Heart left ventricle (tissue), 16 donors: ENCODE measurements around the gene MPZL3. TPM values are rescaled to one million over a fixed set of nuclear protein-coding genes. Genes with fewer than 3 reads are reported as not detected.

Experiments
- ATAC-seq, 4 donors: fragments of 200-7000 bp; cut with Tn5 transposase; one replicate each; pipeline ENCODE4 v1.9.1; 2020 to 2022; ENCODE audit warnings: moderate library complexity in 4 of 4, mild to moderate bottlenecking in 3 of 4, moderate number of reproducible peaks in 1 of 4
- DNase-seq, 5 donors: peaks; one replicate each; pipeline ENCODE4 v3.0.0-alpha.2; 2020
- H3K27ac ChIP-seq, 12 donors: fragments of 200-600 bp; sonication (generic) in 4 of 12; one replicate each; pipeline versions ENCODE4 v1.5.0 to v1.8.0; 2016 to 2022; ENCODE audit warnings: mild to moderate bottlenecking in 2 of 12
- H3K27me3 ChIP-seq, 9 donors: fragments of 200-600 bp; sonication (generic) in 2 of 9; one replicate each; pipeline versions ENCODE4 v1.5.1 to v1.8.0; 2016 to 2022; ENCODE audit warnings: mild to moderate bottlenecking in 3 of 9
- H3K36me3 ChIP-seq, 9 donors: fragments of 200-600 bp; sonication (generic) in 2 of 9; one replicate each; pipeline versions ENCODE4 v1.5.0 to v1.8.0; 2018 to 2022; ENCODE audit warnings: mild to moderate bottlenecking in 2 of 9
- H3K4me1 ChIP-seq, 12 donors: fragments of 200-600 bp; sonication (generic) in 4 of 12; one replicate each; pipeline versions ENCODE4 v1.5.0 to v1.8.0; 2016 to 2022; ENCODE audit warnings: mild to moderate bottlenecking in 3 of 12
- H3K4me3 ChIP-seq, 12 donors: fragments of 200-600 bp; sonication (generic) in 4 of 12; one replicate each; pipeline versions ENCODE4 v1.5.0 to v1.8.0; 2017 to 2022; ENCODE audit warnings: mild to moderate bottlenecking in 9 of 12, moderate library complexity in 4 of 12
- H3K9me3 ChIP-seq, 12 donors: fragments of 200-600 bp; sonication (generic) in 4 of 12; one replicate each; pipeline versions ENCODE4 v1.5.0 to v1.8.0; 2016 to 2022; ENCODE audit warnings: mild to moderate bottlenecking in 1 of 12
- CTCF ChIP-seq, 12 donors: fragments of 200-600 bp; sonication (generic) in 4 of 12; IDR thresholded peaks; one replicate each; pipeline versions ENCODE4 v1.5.0 to v1.8.0; 2018 to 2022; ENCODE audit warnings: antibody characterized with exemption in 12 of 12, mild to moderate bottlenecking in 5 of 12
- POLR2A ChIP-seq, 2 donors: fragments of 450-650 bp; IDR thresholded peaks; one replicate each; pipeline ENCODE4 v1.6.1; 2017; ENCODE audit warnings: antibody characterized with exemption in 2 of 2, mild to moderate bottlenecking in 2 of 2, moderate library complexity in 2 of 2
- WGBS, 4 donors: extraction: QIAGEN DNeasy Blood & Tissue Kit in 2 of 4; methylation state at CpG; one replicate each; pipeline versions ENCODE4 v1.1.5 to v1.1.7; 2013 to 2018; 5-methylcytosine and 5-hydroxymethylcytosine counted together
- intact Hi-C, 10 donors: fragments of 100-400 bp; cut with DNase I; formaldehyde crosslinking; loops; one replicate each; pipeline versions ENCODE4 v1.11.1 to v1.14.2; 2022
- long read RNA-seq, 3 donors: library from polyadenylated mRNA; unstranded; transcript quantifications; one replicate each; pipeline ENCODE4 v2.0.0, GENCODE V29; 2020 to 2021
- polyA plus RNA-seq, 2 donors: library from polyadenylated mRNA; stranded (reverse); fragments of 200-250 nt; gene quantifications; one replicate each; pipeline ENCODE4 v1.2.3, GENCODE V29; 2013
- total RNA-seq, 9 donors: library from RNA; depleted of rRNA in 2 of 9; stranded (reverse); fragments of >200 nt in 2 of 9; fragmentation: NEBNext Ultra II Directional in 3 of 9; extraction: Animal tissue kit (Norgen Biotek cat#: 25700) in 3 of 9; gene quantifications; one replicate each; pipeline versions ENCODE4 v1.1.0 to v1.2.4, GENCODE V29; 2016 to 2023
- donor health status: ischemic (EF 13 %, LVEDD 7.1; RV severe dilation, severe dysfunction).
- donor health status: healthy with polysubstance abuse.
- donor health status: DM: no; HTN: yes; CAD: no.
- donor health status: DM: no; HTN: no; CAD: no.
- donor health status: ischemic (EF 25% LVEDD 6.9; RV normal size, moderate dysfunction).
- donor health status: ischemic (EF 25% LVEDD 5.7; RV mildly dilated, moderate dysfunction).
- donor health status: healthy.
- donor health status: DM: yes; HTN: yes; CAD: no.
- donor health status: ischemic (EF 35%, LVEDD 5.7; RV mildly dilated, moderate dysfunction).
- donor health status: nonischemic (EF 11% LVEDD 7.7; RV severe dilation, severe dysfunction).
- donor health status: DM: yes; HTN: yes; CAD: no.
- donor health status: PGD.
- donor health status: ischemic (EF 29% LVEDD 5.4; RV normal size, mild dysfunction).
- donor health status: nonischemic (EF 23%, LVEDD 6.1; RV moderate dilation, normal function).

Gene MPZL3
- 1 to 10 TPM; 1.3 to 6.2 (median 3.3) TPM for total RNA-seq
- polyA plus RNA-seq: 1 to 10 TPM; 1.3 to 4.2 TPM
- long read RNA-seq, donor 1: 0 reads
- long read RNA-seq, donor 2, partial matches to known transcripts: 0 of 3 reads
- long read RNA-seq, donor 2, other reads (novel, unspliced or antisense): 1 of 3 reads
- long read RNA-seq, donor 3, partial matches to known transcripts: 0 of 10 reads
- long read RNA-seq, donor 3, other reads (novel, unspliced or antisense): 7 of 10 reads

- Histone ChIP-seq H3K27me3 (peaks cover 0 to 8% (median 0%) of the 10 kb centered on the region in 9 donors), H3K4me1 (peaks cover 0 to 20% (median 0%) of the 10 kb centered on the region in 12 donors), H3K27ac (peak within 1 kb of the TSS; percentile 3 to 90 (median 66)), H3K36me3 (peaks cover 0 to 11% (median 0%) of the 10 kb centered on the region in 9 donors), H3K4me3 (peak within 1 kb of the TSS; percentile 40 to 82 (median 70)), H3K9me3 (no peaks in the 10 kb centered on the region)
- DNase-seq: peak; percentile 71 to 84 (median 77)
- intact Hi-C loops: loop anchor here in 2 of 10 donors (5.0 to 10.0 kb wide), 2 partner anchors 45 to 57 kb away; no protein-coding TSS in a partner anchor
- ATAC-seq: peak; percentile 61 to 89 (median 86)
- 4 to 8% (median 5%) methylated on average over 32 to 33 of the region's 33 CpGs for WGBS, 4 donors
- TF ChIP-seq CTCF (IDR thresholded peaks at IDR 0.05): no peak
- TF ChIP-seq POLR2A (IDR thresholded peaks at IDR 0.05): no peak
Measured at GRCh38 chr11:118251858-118252652, at the start of gene MPZL3. TSS of gene MPZL3 (minus strand) at chr11:118252365. CDS start at chr11:118252294, 71 bp downstream.

GRCh38 chr11:118301600-118302195 lies 49.5 kb upstream of the MPZL3 start:
- DNase-seq (no peak), ATAC-seq (no peak)
- Histone ChIP-seq H3K4me3 (no peak overlapping the region), H3K27ac (no peak overlapping the region), H3K27me3 (peaks cover 0 to 14% (median 0%) of the 10 kb centered on the region in 9 donors), H3K4me1 (no peaks in the 10 kb centered on the region), H3K9me3 (no peaks in the 10 kb centered on the region), H3K36me3 (no peaks in the 10 kb centered on the region)
- intact Hi-C loops: loop anchor here in 1 of 10 donors (5.0 kb wide), 1 partner anchor 46 kb away; no protein-coding TSS in a partner anchor
- 60 to 78% (median 69%) methylated on average over 8 of the region's 8 CpGs for WGBS, 4 donors
- TF ChIP-seq CTCF (IDR thresholded peaks at IDR 0.05): no peak
- no peak for TF ChIP-seq POLR2A (IDR thresholded peaks at IDR 0.05)

GRCh38 chr11:118295815-118296454 lies 43.8 kb upstream of the MPZL3 start:
- Histone ChIP-seq H3K27me3 (no peaks in the 10 kb centered on the region), H3K9me3 (no peaks in the 10 kb centered on the region), H3K4me1 (no peaks in the 10 kb centered on the region), H3K27ac (no peak overlapping the region), H3K36me3 (no peaks in the 10 kb centered on the region), H3K4me3 (no peak overlapping the region)
- DNase-seq (no peak), ATAC-seq (peak in 1 of 4 donors; percentile 47)
- intact Hi-C loops: loop anchor here in 7 of 10 donors (2.0 to 5.0 kb wide), 3 partner anchors 56 to 193 kb away; no protein-coding TSS in a partner anchor
- TF ChIP-seq CTCF (IDR thresholded peaks at IDR 0.05): peak; percentile 27 to 67 (median 52)
- no peak for TF ChIP-seq POLR2A (IDR thresholded peaks at IDR 0.05)
- WGBS, 4 donors: 59 to 66% (median 61%) methylated on average over 3 of the region's 3 CpGs
